ENCODE measurements around the gene LOXL1.

- TF ChIP-seq ETS1 (conservative IDR thresholded peaks at IDR 0.05; ENCODE audit: control insufficient read depth, low read depth, low read length) (no peak), IRF2 (CRISPR knock-in tag; IDR thresholded peaks at IDR 0.05) (no peak), SMC3 (conservative IDR thresholded peaks at IDR 0.05; ENCODE audit: insufficient read depth, low read depth, low read length) (no peak), ZNF274 (IDR thresholded peaks at IDR 0.05; ENCODE audit: borderline replicate concordance, low read depth, low read length) (no peak), FOXK2 (conservative IDR thresholded peaks at IDR 0.05 in 1 of 2, IDR thresholded peaks at IDR 0.05 in 1 of 2; ENCODE audit: low read depth in 2 of 2) (no peak), EP300 (IDR thresholded peaks at IDR 0.05; ENCODE audit: low read length) (no peak), RAD21 (CRISPR knock-in tag; conservative IDR thresholded peaks at IDR 0.05 in 1 of 2, IDR thresholded peaks at IDR 0.05 in 1 of 2) (no peak), ZNF668 (CRISPR knock-in tag; IDR thresholded peaks at IDR 0.05) (no peak), ZSCAN32 (CRISPR knock-in tag; IDR thresholded peaks at IDR 0.05) (no peak), BRF2 (IDR thresholded peaks at IDR 0.05; ENCODE audit: borderline replicate concordance, insufficient read depth, insufficient read length) (no peak)
- TF ChIP-seq, protein P1, sequence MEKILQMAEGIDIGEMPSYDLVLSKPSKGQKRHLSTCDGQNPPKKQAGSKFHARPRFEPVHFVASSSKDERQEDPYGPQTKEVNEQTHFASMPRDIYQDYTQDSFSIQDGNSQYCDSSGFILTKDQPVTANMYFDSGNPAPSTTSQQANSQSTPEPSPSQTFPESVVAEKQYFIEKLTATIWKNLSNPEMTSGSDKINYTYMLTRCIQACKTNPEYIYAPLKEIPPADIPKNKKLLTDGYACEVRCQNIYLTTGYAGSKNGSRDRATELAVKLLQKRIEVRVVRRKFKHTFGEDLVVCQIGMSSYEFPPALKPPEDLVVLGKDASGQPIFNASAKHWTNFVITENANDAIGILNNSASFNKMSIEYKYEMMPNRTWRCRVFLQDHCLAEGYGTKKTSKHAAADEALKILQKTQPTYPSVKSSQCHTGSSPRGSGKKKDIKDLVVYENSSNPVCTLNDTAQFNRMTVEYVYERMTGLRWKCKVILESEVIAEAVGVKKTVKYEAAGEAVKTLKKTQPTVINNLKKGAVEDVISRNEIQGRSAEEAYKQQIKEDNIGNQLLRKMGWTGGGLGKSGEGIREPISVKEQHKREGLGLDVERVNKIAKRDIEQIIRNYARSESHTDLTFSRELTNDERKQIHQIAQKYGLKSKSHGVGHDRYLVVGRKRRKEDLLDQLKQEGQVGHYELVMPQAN (IDR thresholded peaks at IDR 0.05; ENCODE audit: borderline replicate concordance), result no peak
- TF ChIP-seq, protein P2, sequence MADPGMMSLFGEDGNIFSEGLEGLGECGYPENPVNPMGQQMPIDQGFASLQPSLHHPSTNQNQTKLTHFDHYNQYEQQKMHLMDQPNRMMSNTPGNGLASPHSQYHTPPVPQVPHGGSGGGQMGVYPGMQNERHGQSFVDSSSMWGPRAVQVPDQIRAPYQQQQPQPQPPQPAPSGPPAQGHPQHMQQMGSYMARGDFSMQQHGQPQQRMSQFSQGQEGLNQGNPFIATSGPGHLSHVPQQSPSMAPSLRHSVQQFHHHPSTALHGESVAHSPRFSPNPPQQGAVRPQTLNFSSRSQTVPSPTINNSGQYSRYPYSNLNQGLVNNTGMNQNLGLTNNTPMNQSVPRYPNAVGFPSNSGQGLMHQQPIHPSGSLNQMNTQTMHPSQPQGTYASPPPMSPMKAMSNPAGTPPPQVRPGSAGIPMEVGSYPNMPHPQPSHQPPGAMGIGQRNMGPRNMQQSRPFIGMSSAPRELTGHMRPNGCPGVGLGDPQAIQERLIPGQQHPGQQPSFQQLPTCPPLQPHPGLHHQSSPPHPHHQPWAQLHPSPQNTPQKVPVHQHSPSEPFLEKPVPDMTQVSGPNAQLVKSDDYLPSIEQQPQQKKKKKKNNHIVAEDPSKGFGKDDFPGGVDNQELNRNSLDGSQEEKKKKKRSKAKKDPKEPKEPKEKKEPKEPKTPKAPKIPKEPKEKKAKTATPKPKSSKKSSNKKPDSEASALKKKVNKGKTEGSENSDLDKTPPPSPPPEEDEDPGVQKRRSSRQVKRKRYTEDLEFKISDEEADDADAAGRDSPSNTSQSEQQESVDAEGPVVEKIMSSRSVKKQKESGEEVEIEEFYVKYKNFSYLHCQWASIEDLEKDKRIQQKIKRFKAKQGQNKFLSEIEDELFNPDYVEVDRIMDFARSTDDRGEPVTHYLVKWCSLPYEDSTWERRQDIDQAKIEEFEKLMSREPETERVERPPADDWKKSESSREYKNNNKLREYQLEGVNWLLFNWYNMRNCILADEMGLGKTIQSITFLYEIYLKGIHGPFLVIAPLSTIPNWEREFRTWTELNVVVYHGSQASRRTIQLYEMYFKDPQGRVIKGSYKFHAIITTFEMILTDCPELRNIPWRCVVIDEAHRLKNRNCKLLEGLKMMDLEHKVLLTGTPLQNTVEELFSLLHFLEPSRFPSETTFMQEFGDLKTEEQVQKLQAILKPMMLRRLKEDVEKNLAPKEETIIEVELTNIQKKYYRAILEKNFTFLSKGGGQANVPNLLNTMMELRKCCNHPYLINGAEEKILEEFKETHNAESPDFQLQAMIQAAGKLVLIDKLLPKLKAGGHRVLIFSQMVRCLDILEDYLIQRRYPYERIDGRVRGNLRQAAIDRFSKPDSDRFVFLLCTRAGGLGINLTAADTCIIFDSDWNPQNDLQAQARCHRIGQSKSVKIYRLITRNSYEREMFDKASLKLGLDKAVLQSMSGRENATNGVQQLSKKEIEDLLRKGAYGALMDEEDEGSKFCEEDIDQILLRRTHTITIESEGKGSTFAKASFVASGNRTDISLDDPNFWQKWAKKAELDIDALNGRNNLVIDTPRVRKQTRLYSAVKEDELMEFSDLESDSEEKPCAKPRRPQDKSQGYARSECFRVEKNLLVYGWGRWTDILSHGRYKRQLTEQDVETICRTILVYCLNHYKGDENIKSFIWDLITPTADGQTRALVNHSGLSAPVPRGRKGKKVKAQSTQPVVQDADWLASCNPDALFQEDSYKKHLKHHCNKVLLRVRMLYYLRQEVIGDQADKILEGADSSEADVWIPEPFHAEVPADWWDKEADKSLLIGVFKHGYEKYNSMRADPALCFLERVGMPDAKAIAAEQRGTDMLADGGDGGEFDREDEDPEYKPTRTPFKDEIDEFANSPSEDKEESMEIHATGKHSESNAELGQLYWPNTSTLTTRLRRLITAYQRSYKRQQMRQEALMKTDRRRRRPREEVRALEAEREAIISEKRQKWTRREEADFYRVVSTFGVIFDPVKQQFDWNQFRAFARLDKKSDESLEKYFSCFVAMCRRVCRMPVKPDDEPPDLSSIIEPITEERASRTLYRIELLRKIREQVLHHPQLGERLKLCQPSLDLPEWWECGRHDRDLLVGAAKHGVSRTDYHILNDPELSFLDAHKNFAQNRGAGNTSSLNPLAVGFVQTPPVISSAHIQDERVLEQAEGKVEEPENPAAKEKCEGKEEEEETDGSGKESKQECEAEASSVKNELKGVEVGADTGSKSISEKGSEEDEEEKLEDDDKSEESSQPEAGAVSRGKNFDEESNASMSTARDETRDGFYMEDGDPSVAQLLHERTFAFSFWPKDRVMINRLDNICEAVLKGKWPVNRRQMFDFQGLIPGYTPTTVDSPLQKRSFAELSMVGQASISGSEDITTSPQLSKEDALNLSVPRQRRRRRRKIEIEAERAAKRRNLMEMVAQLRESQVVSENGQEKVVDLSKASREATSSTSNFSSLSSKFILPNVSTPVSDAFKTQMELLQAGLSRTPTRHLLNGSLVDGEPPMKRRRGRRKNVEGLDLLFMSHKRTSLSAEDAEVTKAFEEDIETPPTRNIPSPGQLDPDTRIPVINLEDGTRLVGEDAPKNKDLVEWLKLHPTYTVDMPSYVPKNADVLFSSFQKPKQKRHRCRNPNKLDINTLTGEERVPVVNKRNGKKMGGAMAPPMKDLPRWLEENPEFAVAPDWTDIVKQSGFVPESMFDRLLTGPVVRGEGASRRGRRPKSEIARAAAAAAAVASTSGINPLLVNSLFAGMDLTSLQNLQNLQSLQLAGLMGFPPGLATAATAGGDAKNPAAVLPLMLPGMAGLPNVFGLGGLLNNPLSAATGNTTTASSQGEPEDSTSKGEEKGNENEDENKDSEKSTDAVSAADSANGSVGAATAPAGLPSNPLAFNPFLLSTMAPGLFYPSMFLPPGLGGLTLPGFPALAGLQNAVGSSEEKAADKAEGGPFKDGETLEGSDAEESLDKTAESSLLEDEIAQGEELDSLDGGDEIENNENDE (IDR thresholded peaks at IDR 0.05; ENCODE audit: low read depth, low read length), result no peak
- TF ChIP-seq, protein P3, sequence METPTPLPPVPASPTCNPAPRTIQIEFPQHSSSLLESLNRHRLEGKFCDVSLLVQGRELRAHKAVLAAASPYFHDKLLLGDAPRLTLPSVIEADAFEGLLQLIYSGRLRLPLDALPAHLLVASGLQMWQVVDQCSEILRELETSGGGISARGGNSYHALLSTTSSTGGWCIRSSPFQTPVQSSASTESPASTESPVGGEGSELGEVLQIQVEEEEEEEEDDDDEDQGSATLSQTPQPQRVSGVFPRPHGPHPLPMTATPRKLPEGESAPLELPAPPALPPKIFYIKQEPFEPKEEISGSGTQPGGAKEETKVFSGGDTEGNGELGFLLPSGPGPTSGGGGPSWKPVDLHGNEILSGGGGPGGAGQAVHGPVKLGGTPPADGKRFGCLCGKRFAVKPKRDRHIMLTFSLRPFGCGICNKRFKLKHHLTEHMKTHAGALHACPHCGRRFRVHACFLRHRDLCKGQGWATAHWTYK (CRISPR knock-in tag; IDR thresholded peaks at IDR 0.05), result no peak
Observed at GRCh38 chr15:73959012-73959581, 32.8 kb downstream of the LOXL1 start.

Measured in K562 (cell line).